GM18507 (cell line): ENCODE data around the gene IL2RA.
A peak's percentile ranks its signal among the peaks of the same experiment; 100 is the strongest.
"Not testable (repeated sequence)": the region's sequence is repeated elsewhere in the genome, so short reads cannot be mapped to it uniquely, and the experiment has no call there.

ENCODE experiments used
- DNase-seq: peaks from one replicate; pipeline ENCODE4 v3.0.0; 2011; ENCODE audit warnings: low read depth; ENCODE audit not compliant: insufficient read length; ENCODE audit errors: extremely low spot score
- FAIRE-seq: peaks from 2 replicates; lab custom pipeline; 2011; peaks lifted over from hg19 to GRCh38; lab: Jason Lieb, UNC

Gene IL2RA

DNA sequence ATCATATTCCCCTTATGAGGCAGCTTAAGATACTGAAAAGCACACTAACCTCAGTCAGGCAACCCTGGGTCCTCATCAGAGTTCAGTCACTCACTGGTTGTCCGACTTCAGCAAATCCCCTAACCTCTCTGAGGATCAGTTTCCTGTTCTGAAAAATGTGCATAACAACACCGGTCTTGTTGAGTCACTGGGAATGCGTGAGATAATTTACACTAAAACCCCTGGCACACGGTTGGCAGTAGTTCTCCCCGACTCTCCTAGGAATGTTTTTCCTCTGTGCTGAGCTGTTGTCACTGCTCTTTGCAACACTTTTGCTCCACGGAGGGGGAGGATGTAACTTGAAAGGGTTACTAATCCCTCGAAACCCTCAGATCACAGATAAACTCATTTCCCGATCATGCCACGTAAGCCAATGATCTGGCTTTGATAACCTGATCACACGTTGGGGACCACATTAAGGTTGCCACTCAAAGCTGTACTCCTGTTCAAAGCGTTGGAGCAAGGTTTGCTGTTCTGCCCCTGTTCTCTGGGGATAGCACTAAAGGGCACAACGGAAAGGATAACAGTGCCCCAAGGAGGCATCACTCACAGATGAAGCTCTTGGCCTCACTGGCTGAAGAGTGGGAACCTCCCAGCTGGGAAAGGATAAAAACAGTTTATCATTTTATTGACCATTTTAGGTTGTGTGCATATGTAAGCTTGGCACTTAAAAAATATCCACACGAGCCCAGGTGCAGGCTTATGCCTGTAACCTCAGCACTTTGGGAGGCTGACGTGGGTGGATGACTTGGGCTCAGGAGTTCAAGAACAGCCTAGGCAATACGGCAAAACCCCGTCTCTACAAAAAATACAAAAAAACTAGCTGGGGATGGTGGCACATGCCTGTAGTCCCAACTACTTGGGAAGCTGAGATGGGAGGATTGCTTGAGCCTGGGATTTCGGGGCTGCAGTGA lies 21.6 kb upstream of the IL2RA start:
- no peak for DNase-seq
- no peak for FAIRE-seq

DNA sequence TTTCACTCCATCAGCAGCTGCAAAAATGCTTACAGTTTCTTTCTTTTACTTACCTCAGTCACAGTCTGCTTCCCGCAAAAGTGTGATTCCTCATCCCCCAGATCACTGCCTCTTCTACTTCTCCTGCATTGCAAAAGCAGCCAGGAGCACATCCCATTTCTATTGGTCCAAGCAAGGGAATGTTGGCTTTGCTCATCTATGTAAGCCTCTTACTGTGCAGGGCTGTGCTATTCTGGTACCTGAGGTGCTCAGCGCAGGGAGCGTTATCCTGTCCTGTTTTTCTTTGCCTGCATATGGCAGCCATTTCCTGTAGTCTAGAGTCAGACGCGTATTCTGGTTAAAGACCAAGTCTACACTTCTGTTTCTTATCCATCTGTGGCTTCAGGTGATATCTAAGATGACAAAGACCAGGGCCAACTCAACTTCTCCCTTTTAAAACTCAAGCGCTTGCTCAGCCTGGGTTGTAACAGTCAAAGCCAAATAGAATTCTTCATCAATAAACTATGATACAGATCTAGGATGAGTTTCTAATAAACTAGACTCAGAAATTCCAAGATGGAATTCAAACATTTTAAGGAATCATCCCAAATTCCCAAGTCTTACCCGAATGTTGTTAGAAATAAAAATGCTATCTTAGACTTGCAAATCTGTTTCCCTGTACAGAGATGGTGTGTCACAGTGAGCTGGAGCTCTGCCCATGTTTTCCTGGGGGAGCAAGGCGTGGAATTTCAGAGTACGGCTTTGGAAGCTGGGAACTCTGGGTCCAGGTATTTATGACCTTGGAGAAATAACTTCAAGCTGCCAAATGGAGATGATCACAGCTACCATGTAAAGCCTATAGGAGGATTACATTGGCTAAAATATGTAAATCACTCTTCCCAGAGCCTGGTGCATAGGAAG lies 20.6 kb upstream of the IL2RA start:
- FAIRE-seq (no peak), DNase-seq (no peak)

DNA sequence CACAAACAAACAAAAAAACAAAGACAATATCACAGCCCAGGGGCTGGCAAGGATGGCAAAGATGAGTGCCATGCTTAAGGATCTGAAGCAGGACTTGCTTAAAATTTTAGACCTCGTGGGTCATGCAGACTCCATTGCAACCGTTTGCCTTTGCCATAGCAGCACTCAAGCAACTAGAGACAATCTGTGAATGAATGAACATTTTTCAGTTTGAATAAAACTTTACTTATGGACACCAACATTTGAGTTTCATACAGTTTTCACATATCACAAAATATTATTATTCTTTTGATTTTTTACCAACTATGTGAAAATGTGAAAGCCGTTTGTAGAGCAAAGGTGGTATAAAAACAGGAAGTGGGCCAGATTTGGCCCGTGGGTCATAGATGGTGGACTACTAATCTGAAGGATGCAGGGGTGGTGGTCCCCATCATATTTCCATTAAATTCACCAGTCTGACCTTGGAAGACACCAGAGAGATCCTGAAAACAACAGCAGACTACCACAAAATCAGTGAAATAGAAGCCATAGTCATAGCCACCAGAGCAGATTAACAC lies 18.3 kb upstream of the IL2RA start:
- no peak for FAIRE-seq
- no peak for DNase-seq

DNA sequence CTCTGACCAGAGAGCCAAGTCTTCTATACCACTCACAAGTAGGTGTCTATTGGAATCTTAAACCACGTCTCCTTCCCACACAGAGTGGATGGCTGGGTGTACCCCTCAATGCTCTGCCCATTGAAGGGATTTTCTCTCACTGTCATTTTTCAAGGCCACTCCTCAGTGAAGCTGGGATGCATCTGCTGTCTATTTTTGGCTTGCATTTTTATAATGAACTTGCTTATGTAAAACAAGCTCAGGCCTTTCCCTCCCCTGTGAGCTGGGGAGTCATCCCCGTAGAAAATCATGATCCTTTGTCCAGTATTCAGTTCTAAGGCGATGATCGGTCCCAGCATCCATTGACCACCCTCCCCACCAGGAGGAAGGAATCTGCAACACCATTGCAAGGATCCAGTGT lies 16.9 kb upstream of the IL2RA start:
- DNase-seq: no peak
- no peak for FAIRE-seq

DNA sequence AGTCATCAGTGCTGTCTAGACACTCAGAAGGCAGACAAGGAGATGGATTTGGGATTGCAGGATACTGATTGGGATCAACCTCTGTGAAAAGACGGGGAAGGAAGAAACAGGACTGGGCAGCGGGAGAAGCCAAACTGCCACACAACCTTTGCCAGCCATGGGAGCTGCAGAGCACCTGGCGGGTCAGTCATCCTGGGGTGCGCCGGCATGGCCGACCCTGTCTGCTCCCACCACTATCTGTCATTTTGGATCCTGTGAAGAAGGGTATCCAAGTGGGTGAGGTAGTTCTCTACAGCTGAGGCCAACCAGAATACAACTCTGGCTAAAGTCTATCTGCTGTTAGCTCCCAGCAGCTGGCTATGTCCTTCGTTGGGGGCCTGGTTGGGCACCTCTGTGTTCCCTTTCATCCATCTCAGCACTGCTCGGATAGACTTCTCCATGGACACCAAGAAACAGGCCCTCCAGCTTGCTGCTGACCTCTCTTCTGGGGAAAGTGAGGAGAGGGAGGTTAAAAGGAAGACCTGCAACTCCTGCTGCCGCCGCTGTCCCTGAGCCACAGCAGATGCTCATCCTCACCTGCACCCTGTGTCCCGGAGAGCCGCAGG lies 15.0 kb upstream of the IL2RA start:
- FAIRE-seq: no peak
- no peak for DNase-seq

DNA sequence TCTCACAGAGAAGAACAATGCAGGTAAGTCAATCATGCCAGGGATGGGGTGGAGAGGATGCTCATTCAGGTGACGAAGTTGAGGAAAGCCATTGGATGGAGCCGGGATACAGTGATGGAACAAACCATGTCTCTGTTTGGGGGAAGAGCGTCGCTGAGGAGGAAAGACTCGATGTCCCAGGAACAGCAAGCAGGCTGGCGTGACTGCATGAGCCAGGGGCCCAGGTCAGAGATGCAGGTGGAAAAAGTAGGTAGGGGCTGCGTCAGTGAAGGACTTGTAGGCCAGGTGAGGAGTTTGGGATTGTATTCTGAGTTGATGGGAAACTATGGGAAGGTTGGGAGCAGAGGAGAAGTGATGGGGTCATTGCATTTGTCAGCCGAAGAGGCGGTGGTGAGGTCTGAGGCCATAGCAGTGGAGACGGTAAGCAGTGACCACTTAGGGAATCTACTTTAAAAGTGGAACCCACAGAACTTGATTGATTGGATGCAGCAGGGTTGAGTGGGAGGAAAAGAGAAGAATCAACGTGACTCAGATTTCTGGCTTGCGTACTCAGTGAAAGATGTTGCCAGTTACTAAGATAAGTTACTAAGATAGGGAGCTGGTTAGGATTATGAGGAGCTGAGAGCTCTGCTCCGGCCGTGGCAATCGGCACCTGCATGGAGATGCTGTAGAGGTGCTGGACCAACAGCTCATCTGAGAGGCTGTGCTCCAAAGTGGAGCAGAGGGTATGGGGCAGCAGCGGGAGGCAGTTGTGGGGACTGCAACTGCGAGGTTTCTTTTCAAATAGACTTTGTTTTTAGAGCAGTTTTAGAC lies 12.5 kb upstream of the IL2RA start:
- FAIRE-seq: no peak
- no peak for DNase-seq

DNA sequence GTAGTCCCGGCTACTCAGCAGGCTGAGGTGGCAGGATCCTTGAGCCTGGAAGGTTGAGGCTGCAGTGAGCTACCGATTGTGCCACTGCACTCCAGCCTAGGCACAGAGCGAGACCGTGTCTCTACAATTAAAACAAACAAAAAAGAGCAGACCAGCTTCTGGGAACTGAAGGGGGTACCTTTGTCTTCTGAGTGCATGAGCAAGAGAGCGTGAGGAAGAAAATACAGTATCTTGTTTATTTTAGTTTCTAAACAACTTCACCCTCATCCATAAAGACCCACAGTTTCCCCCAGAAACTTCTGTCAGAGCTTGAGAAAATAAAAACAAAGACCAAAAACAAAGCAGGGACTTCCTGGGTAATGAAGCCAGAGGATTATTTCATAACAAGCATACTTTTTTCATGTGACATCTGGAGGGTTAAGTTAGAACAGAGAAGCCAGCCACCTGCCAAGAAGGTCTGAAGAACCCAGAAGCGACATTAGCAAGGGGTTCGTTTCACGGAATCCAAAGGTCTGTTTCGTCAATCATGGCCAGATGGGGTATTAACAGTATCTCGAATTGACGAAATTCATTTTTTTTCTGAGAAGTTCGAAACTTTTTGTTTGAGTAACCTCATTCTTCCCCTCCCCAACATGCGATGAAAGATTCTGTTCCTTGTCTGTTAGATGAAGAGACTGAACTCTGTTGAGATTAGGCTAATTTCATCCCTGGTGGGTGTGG lies 10.2 kb upstream of the IL2RA start:
- FAIRE-seq (peak; percentile 89), DNase-seq (no peak)

DNA sequence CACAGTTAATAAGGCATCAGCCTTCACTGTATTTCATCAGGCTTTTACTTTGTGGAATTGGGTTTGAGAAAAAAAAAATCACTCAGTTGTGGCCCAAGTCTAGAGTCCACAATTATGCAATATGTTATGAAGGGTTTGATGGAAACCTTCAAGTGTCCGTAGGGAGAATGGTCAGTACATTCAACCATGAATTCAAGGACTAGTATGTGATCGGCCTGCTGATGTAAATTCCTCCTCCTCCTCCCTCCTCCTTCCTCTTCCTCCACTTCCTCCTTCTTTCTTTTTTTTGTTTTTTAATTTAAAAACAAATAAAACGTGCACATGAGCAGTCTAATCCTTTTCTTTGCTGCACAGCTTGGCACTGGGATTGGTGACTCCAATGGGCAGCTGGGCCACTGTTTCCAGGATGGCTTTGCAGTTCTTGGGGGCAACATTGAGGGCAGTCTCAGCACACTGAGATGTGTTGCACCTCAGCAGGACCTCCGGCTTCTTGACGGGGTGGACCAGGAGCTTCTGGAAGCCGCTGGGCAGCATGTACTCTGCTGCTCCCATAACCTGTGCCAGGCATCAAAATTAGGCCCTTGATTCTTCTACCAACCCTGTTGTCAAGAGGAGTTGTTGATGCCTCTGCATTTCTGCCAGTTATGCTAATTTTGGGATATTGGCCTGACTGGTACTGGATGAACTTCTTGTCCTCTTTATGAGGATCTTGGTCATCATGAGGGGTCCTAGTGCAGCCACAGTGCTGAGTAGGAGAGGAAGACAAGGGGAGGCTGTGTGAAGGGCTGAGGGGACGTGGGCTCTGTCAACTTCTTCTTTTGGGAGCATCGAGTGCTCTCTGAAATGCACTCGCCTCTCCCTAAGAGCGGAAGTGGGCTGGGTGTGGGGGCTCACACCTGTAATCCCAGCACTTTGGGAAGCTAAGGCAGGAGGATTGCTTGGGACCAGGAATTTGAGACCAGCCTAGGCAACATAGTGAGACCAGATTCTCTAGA lies 9.3 kb upstream of the IL2RA start:
- DNase-seq (no peak), FAIRE-seq (peak; percentile 46)

DNA sequence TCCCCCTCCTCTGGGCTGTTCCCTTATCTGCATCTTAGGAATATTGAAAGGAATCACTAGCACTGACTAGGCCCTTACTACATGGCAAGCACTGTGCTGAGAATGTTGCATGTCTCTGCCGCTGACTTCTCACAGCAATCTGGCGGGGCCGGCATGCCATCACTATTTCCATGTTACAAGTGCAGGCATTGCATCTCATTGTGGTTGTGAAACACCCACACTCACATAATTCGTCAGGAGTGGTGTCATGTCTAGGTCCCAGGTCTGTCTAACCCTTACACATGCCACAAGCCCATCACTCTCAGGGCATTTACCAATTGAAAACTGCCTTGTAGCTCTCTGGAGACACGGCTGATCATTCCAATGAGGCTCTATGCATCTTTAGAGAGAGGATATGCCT lies 8.5 kb upstream of the IL2RA start:
- DNase-seq (no peak), FAIRE-seq (no peak)

DNA sequence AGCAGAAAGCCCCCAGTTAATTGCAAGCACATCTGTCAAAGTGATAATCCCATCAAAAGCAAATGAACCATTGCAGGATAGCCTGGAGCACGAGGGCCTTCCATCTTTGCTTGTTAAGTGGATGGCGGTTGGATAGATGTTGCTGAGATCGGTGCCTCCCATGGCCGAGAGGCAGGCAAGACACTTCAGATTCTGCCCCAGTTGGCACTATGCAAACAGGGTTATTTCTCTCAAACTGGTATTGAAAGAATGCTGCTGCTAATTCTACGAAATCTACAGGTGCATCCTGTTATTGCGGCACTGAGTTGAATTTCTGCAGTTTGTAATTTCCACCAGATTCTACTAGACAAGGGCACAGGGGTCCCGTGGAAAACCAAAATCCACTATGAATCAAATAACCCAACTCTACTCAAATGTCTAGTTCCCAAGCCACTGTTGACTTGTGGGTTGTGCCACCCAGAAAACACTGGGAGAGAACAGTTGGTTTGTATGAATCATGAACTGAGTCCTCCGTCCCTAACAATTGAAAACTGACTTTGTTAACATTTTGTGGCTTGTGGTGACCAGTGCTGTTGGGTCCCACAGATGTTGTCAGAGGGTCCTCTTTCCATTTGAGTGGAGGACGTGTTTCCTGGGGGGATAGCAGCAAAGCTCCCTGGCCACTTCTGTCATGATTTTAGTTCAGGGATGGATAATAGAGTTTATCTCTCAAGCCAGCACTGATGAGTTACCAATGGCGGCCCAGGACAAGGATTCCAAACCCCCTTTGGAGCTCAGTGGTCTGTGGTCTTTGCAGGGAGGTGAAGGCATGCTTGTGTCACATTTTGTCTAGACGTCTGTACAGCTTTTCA lies 7.1 kb upstream of the IL2RA start:
- FAIRE-seq (peak; percentile 29), DNase-seq (no peak)

DNA sequence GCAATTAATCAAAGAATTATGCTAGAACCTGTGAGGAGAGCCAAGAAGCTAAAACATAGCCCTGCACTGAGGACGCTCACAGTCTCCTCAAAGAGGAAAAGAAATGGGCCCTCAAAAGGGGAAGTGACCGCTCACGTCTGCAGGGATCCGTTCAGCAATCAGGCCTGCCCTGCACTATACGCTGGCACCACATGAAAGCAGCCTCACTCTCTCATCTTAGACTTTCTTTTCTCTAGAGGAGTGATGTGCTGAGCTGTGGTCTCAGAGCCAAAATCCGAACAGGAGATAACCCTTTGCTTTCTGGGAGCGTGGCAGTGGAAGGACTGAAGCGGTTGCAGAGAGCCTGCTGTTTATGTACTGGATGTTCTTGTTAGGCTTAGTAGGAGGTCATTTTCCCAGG lies 6.3 kb upstream of the IL2RA start:
- no peak for DNase-seq

DNA sequence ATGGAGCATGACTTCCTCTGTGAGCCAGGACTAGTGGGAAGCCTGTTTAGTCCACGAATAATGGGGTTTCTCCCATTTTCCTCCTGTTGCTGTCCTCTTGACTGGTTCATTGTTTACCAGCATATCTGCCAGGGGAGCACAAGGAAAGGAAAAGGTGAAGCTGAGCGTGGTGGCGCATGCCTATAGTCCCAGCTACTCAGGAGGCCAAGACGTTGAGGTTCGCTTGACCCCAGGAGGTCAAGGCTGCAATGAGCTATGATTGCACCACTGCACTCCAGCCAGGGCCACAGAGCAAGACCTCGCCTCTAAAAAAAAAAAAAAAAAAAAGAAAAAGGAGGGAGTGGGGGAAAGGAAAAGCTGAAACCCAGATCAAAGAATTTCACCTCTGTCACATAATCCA lies 5.8 kb upstream of the IL2RA start:
- DNase-seq (no peak), FAIRE-seq (no peak)

More for the DNA sequence above, 6.3 kb upstream of the IL2RA start:
- peak; percentile 45 for FAIRE-seq

DNA sequence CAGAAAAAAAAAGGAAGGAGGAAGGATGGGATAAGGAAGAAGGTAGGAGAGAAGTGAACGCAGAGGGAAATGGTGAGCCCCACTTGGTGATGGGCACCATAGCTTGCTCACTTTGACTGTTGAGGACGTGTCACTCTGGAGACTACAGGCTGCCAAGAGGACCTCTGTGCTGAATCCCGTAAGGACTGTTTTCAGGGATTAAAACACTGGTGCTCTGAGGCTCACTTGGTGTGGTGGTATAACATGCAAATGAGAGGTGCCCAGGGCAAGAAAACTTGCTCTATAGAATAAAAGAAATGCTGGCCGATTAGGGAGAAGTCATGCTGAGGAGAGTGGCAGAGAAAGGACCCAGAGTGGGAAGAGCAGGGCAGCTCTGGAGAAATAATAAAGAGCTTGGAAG lies 5.3 kb upstream of the IL2RA start:
- no peak for FAIRE-seq
- DNase-seq: no peak

DNA sequence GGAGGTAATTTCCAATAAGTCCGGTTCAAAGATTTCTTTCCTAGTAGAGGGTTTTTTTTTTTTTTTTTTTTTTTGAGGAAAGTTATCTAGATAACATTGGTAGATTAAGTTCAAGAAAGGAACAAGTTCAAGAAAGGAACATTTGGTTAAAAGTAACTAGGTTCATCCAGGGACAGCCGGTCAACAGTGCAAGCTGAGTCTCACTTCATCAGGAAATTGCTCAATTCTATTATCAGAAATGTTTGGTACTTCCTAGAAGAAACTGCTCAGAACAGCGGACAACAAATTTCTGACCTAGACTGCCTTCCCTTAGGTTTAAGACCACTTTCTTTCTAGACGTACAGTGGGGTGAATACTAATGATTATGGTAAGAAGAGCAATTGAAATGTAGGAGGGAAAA lies 3.7 kb upstream of the IL2RA start:
- FAIRE-seq: no peak
- DNase-seq: no peak

DNA sequence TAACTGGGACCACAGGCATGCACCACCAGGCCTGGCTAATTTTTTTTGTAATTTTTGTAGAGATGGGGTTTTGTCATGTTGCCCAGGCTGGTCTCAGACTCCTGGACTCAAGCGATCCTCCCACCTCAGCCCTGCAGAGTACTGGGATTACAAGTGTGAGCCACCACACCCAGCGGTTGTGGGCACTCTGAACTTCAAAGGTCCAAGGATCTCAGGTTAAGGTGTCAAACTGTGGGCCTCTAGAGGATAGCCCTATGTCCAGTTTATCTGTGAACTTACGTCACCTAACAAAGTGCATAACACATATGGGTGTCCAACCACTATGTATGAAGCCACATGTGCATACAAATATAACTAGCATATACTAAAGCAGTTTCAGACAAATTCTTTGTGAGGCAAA lies 3.2 kb upstream of the IL2RA start:
- no peak for DNase-seq
- FAIRE-seq: no peak

DNA sequence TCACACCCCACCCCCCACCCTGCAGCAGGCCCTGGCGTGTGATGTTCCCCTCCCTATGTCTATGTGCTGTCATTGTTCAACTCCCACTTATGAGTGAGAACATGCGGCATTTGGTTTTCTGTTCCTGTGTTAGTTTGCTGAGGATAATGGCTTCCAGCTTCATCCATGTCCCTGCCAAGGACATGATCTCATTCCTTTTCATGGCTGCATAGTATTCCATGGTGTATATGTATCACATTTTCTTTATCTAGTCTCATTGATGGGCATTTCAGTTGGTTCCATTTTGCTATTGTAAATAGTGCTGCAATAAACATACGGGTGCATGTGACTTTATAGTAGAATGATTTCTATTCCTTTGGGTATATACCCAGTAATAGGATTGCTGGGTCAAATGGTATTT lies 2.6 kb upstream of the IL2RA start:
- DNase-seq, FAIRE-seq: not testable (repeated sequence)
